GM12878 (cell line): ENCODE results near the gene C9orf153. TPM values are rescaled to one million over a fixed set of nuclear protein-coding genes. Genes with fewer than 3 reads are reported as not detected.
A peak's percentile ranks its signal among the peaks of the same experiment; 100 is the strongest.

Experiments
- ATAC-seq: fragments of 200-7000 bp; cut with Tn5 transposase; 3 replicates; pipeline ENCODE4 v1.9.1; 2020; ENCODE audit warnings: mild to moderate bottlenecking, moderate library complexity
- BruUV-seq: library from RNA; stranded (reverse); fragments of 400-500 nt; replicated peaks from 2 replicates; lab custom pipeline; 2021; lab: Mats Ljungman, UMichigan
- CTCF ChIA-PET: fragments of 300-600 bp; sonication (Branson Sonifier 250); formaldehyde crosslinking; extraction: SDS; loops from one replicate; lab custom pipeline; 2021; ENCODE audit warnings: inconsistent platforms; lab: Yijun Ruan, JAX
- POLR2A ChIA-PET: fragments of 350-600 bp; formaldehyde crosslinking; extraction: SDS; loops from one replicate; lab custom pipeline; 2021; ENCODE audit warnings: inconsistent platforms; lab: Charles Lee
- RAD21 ChIA-PET: fragments of 300-600 bp; sonication (Branson Sonifier 250); formaldehyde crosslinking; loops from one replicate; lab custom pipeline; 2023; ENCODE audit warnings: antibody characterized with exemption; ENCODE audit not compliant: unreplicated experiment; lab: Charles Lee
- SMC1A ChIA-PET: fragments of 300-600 bp; sonication (Branson Sonifier 250); formaldehyde crosslinking; loops from one replicate; lab custom pipeline; 2023; ENCODE audit not compliant: unreplicated experiment, uncharacterized antibody; lab: Charles Lee
- DNase-seq: peaks from one replicate; pipeline ENCODE4 v3.0.0-alpha.2; 2011; ENCODE audit warnings: low read depth, low spot score
- FAIRE-seq: peaks from 3 replicates; lab custom pipeline; 2011; peaks lifted over from hg19 to GRCh38; lab: Jason Lieb, UNC
- H2AFZ ChIP-seq: 2 replicates; pipeline ENCODE4 v1.6.0; 2011; ENCODE audit warnings: low read depth, low read length, control low read depth; ENCODE audit not compliant: control insufficient read depth
- H3K27ac ChIP-seq: 2 replicates; pipeline ENCODE4 v1.5.1; 2011; ENCODE audit warnings: control low read depth; ENCODE audit not compliant: control insufficient read depth, insufficient read depth
- H3K27me3 ChIP-seq, 2 experiments: replicated peaks in 1 of 2; 2 replicates each; pipeline versions ENCODE4 v1.6.0 to v1.6.1; 2011; ENCODE audit warnings: low read length in 1 of 2; ENCODE audit not compliant: control insufficient read depth in 2 of 2, insufficient read depth in 2 of 2
- H3K36me3 ChIP-seq, 2 experiments: 2 replicates each; pipeline ENCODE4 v1.5.1; 2011; ENCODE audit warnings: low read length in 1 of 2; ENCODE audit not compliant: control insufficient read depth in 2 of 2, insufficient read depth in 2 of 2
- H3K4me1 ChIP-seq: 2 replicates; pipeline ENCODE4 v1.6.1; 2011; ENCODE audit warnings: mild to moderate bottlenecking, low read length, moderate library complexity, mixed read lengths; ENCODE audit not compliant: control insufficient read depth, insufficient read depth
- H3K4me2 ChIP-seq: 2 replicates; pipeline ENCODE4 v1.6.0; 2011; ENCODE audit warnings: control low read depth; ENCODE audit not compliant: control insufficient read depth, insufficient read depth
- H3K4me3 ChIP-seq: fragments of 200-600 bp; sonication (generic); 2 replicates; pipeline ENCODE4 v1.5.1; 2016
- H3K79me2 ChIP-seq: 2 replicates; pipeline ENCODE4 v1.6.0; 2011; ENCODE audit warnings: low read length; ENCODE audit not compliant: control insufficient read depth, insufficient read depth
- H3K9ac ChIP-seq: 2 replicates; pipeline ENCODE4 v1.8.0; 2011; ENCODE audit warnings: low read length, control low read depth, mixed read lengths; ENCODE audit not compliant: control insufficient read depth, insufficient read depth
- H3K9me3 ChIP-seq: replicated peaks from 3 replicates; pipeline ENCODE4 v1.5.1; 2011; ENCODE audit warnings: mild to moderate bottlenecking, low read length; ENCODE audit not compliant: control insufficient read depth, insufficient read depth
- H4K20me1 ChIP-seq: 2 replicates; pipeline ENCODE4 v1.6.0; 2011; ENCODE audit not compliant: control insufficient read depth, insufficient read depth
- ATF2 ChIP-seq: IDR thresholded peaks from 2 replicates; pipeline ENCODE4 v1.6.1; 2012; ENCODE audit warnings: low read length, inconsistent platforms
- ATF7 ChIP-seq: fragments of 450-650 bp; IDR thresholded peaks from 2 replicates; pipeline ENCODE4 v1.6.1; 2016; ENCODE audit warnings: low read depth, mild to moderate bottlenecking
- FOXM1 ChIP-seq: IDR thresholded peaks from 2 replicates; pipeline ENCODE4 v1.6.1; 2012; ENCODE audit warnings: low read depth, mild to moderate bottlenecking, inconsistent platforms, low read length, moderate library complexity
- IKZF2 ChIP-seq, 2 experiments: fragments of 450-650 bp; IDR thresholded peaks; 2 replicates each; pipeline ENCODE4 v1.6.1; 2017; ENCODE audit warnings: mild to moderate bottlenecking in 2 of 2, moderate library complexity in 2 of 2
- MTA2 ChIP-seq: fragments of 450-650 bp; IDR thresholded peaks from 2 replicates; pipeline ENCODE4 v1.6.1; 2016; ENCODE audit warnings: low read depth, mild to moderate bottlenecking, moderate library complexity
- MYC ChIP-seq: IDR thresholded peaks from 2 replicates; pipeline ENCODE4 v1.6.1; 2011; ENCODE audit warnings: mild to moderate bottlenecking, low read length, moderate library complexity, inconsistent platforms; ENCODE audit not compliant: insufficient read depth, insufficient replicate concordance, insufficient read length, severe bottlenecking
- NFIC ChIP-seq: IDR thresholded peaks from 2 replicates; pipeline ENCODE4 v1.6.1; 2012; ENCODE audit warnings: low read depth, mild to moderate bottlenecking, inconsistent platforms, low read length, moderate library complexity
- NR2C1 ChIP-seq: fragments of 450-650 bp; IDR thresholded peaks from 2 replicates; pipeline ENCODE4 v1.6.1; 2017; ENCODE audit warnings: antibody characterized with exemption, mild to moderate bottlenecking, moderate library complexity
- NR2F1 ChIP-seq: fragments of 450-650 bp; conservative IDR thresholded peaks from 2 replicates; pipeline ENCODE4 v1.6.1; 2017; ENCODE audit warnings: mild to moderate bottlenecking
- PAX5 ChIP-seq: IDR thresholded peaks from 2 replicates; pipeline ENCODE4 v1.6.1; 2011; ENCODE audit warnings: low read depth, low read length, borderline replicate concordance
- PML ChIP-seq: IDR thresholded peaks from 2 replicates; pipeline ENCODE4 v1.6.1; 2012; ENCODE audit warnings: low read length, inconsistent platforms
- STAT1 ChIP-seq: fragments of 450-650 bp; conservative IDR thresholded peaks from 2 replicates; pipeline ENCODE4 v1.6.1; 2014; ENCODE audit warnings: antibody characterized with exemption, mild to moderate bottlenecking
- TCF7 ChIP-seq: IDR thresholded peaks from 2 replicates; pipeline ENCODE4 v1.6.1; 2014; ENCODE audit warnings: antibody characterized with exemption, borderline replicate concordance
- ZBED1 ChIP-seq: IDR thresholded peaks from 2 replicates; pipeline ENCODE4 v1.6.1; 2016; ENCODE audit warnings: borderline replicate concordance
- ZNF24 ChIP-seq: fragments of 450-650 bp; IDR thresholded peaks from 2 replicates; pipeline ENCODE4 v1.6.1; 2017; ENCODE audit warnings: antibody characterized with exemption, mild to moderate bottlenecking
- WGBS: methylation state at CpG from one replicate; pipeline ENCODE4 v1.1.6; 2016; ENCODE audit warnings: low lambda C conversion rate; ENCODE audit not compliant: insufficient replicate concordance, insufficient coverage; ENCODE audit errors: missing lambda C conversion rate; 5-methylcytosine and 5-hydroxymethylcytosine counted together
- in situ Hi-C: fragments of 300-500 bp; cut with MboI; formaldehyde crosslinking; loops from 9 replicates; pipeline ENCODE4 v1.14.3; 2018; ENCODE audit warnings: mixed read lengths
- intact Hi-C: fragments of 100-400 bp; cut with micrococcal nuclease; formaldehyde crosslinking; loops from one replicate; pipeline ENCODE4 v1.14.2; 2022; ENCODE audit not compliant: unreplicated experiment
- polyA plus RNA-seq, 11 experiments: library from polyadenylated mRNA; depleted of rRNA in 4 of 11; unstranded in 6 of 11; stranded (reverse) in 5 of 11; fragments of >200 nt; fragmentation: Nextera tagmentation in 4 of 11; fragmentation: Illumina TruSeq in 1 of 11; extraction: Ambion mirVana in 4 of 11; extraction: Trizol in 1 of 11; gene quantifications; 1 replicate in 1 of 11; 2 replicates in 10 of 11; pipeline versions ENCODE4 v1.2.1 to v1.2.3, GENCODE V29; 2011 to 2016; ENCODE audit warnings: inconsistent platforms in 2 of 11, missing spikeins in 2 of 11, low read depth in 1 of 11
- total RNA-seq, 4 experiments: library from RNA; depleted of rRNA in 3 of 4; stranded (reverse); fragments of >200 nt in 3 of 4; fragmentation: Illumina TruSeq in 1 of 4; extraction: Trizol in 1 of 4; gene quantifications; 2 replicates each; pipeline versions ENCODE4 v1.2.1 to v1.2.3, GENCODE V29; 2013 to 2021
- TF ChIP-seq, protein P1 (sequence below): fragments of 450-650 bp; IDR thresholded peaks from 2 replicates; pipeline ENCODE4 v1.6.1; 2017; ENCODE audit warnings: antibody characterized with exemption, mild to moderate bottlenecking, moderate library complexity
- TF ChIP-seq, protein P2 (sequence below), 3 experiments: IDR thresholded peaks in 2 of 3; conservative IDR thresholded peaks in 1 of 3; 2 replicates each; pipeline ENCODE4 v1.5.1; 2011; ENCODE audit warnings: low read depth in 3 of 3, low read length in 3 of 3, mild to moderate bottlenecking in 3 of 3, control low read depth in 2 of 3, moderate library complexity in 2 of 3, inconsistent platforms in 1 of 3, mixed read lengths in 1 of 3; ENCODE audit not compliant: control insufficient read depth in 2 of 3, insufficient read depth in 1 of 3; ENCODE audit errors: extremely low read depth in 1 of 3
- TF ChIP-seq, protein P3 (sequence below): IDR thresholded peaks from 2 replicates; pipeline ENCODE4 v1.6.1; 2011; ENCODE audit warnings: low read depth, low read length, improper control_type of control experiment, borderline replicate concordance

The C9orf153 gene
- total and polyA plus RNA-seq, 10 of the 15 experiments (the other 5 are each of a cell fraction or from before 2014, with no cell fraction given): 0.03 to 1.2 (median 0.18) TPM; not detected in 1

DNA sequence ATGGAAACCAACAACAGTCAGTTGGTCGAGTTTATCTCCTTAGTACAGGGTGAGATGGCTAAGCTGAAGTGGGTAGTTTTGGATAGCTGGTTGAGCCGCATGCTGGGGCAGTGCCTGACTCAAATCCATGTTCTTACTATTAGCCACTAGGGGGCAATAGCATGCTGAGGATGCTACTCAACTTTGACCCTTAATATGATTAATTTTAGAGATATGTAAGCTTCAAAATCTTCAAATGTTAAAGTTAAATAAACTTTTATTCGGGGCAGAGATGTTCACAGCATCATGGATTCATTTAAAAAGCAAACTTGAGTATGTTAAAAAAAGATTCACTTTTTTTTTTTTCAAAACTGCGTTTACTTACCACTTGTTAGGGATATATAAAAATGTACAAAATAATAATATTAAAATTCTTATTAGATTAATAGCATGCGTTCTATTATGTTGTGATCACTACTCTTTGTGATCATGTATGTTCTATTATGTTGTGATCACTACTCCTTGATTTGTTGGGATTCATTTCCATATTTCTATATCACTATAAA, 57.0 kb downstream of the C9orf153 start:
- RAD21 ChIA-PET: interaction anchor here (0.6 to 4.7 kb wide), 19 partner anchors 11 to 383 kb away, joined by 3 to 31 read pairs (median 3); no protein-coding TSS in a partner anchor
- ATAC-seq: peak; percentile 94
- TF ChIP-seq ZBED1 (no peak), NFIC (no peak), PAX5 (no peak), IKZF2 (IDR thresholded peaks at IDR 0.05) (no peak), MTA2 (no peak), STAT1 (no peak), ATF2 (no peak), MYC (no peak), ATF7 (no peak), TCF7 (no peak), PML (no peak), FOXM1 (no peak), NR2F1 (peak; percentile 85), ZNF24 (no peak), NR2C1 (peak; percentile 80)
- TF ChIP-seq, protein P1, sequence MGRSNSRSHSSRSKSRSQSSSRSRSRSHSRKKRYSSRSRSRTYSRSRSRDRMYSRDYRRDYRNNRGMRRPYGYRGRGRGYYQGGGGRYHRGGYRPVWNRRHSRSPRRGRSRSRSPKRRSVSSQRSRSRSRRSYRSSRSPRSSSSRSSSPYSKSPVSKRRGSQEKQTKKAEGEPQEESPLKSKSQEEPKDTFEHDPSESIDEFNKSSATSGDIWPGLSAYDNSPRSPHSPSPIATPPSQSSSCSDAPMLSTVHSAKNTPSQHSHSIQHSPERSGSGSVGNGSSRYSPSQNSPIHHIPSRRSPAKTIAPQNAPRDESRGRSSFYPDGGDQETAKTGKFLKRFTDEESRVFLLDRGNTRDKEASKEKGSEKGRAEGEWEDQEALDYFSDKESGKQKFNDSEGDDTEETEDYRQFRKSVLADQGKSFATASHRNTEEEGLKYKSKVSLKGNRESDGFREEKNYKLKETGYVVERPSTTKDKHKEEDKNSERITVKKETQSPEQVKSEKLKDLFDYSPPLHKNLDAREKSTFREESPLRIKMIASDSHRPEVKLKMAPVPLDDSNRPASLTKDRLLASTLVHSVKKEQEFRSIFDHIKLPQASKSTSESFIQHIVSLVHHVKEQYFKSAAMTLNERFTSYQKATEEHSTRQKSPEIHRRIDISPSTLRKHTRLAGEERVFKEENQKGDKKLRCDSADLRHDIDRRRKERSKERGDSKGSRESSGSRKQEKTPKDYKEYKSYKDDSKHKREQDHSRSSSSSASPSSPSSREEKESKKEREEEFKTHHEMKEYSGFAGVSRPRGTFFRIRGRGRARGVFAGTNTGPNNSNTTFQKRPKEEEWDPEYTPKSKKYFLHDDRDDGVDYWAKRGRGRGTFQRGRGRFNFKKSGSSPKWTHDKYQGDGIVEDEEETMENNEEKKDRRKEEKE: no peak
- TF ChIP-seq, protein P2, sequence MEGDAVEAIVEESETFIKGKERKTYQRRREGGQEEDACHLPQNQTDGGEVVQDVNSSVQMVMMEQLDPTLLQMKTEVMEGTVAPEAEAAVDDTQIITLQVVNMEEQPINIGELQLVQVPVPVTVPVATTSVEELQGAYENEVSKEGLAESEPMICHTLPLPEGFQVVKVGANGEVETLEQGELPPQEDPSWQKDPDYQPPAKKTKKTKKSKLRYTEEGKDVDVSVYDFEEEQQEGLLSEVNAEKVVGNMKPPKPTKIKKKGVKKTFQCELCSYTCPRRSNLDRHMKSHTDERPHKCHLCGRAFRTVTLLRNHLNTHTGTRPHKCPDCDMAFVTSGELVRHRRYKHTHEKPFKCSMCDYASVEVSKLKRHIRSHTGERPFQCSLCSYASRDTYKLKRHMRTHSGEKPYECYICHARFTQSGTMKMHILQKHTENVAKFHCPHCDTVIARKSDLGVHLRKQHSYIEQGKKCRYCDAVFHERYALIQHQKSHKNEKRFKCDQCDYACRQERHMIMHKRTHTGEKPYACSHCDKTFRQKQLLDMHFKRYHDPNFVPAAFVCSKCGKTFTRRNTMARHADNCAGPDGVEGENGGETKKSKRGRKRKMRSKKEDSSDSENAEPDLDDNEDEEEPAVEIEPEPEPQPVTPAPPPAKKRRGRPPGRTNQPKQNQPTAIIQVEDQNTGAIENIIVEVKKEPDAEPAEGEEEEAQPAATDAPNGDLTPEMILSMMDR (IDR thresholded peaks at IDR 0.05 in 2 of 3, conservative IDR thresholded peaks at IDR 0.05 in 1 of 3; ENCODE audit: control insufficient read depth in 2 of 3, extremely low read depth in 1 of 3, insufficient read depth in 1 of 3, low read depth in 3 of 3, low read length in 3 of 3): peak; percentile 78 to 84 (median 80)
- TF ChIP-seq, protein P3, sequence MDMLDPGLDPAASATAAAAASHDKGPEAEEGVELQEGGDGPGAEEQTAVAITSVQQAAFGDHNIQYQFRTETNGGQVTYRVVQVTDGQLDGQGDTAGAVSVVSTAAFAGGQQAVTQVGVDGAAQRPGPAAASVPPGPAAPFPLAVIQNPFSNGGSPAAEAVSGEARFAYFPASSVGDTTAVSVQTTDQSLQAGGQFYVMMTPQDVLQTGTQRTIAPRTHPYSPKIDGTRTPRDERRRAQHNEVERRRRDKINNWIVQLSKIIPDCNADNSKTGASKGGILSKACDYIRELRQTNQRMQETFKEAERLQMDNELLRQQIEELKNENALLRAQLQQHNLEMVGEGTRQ: no peak

More for the DNA sequence above, 57.0 kb downstream of the C9orf153 start:
- BruUV-seq: no TSS peak
- Histone ChIP-seq H3K4me1 (no peaks in the 10 kb centered on the region; the same call in 1 of the 2 replicates), H2AFZ (no peak overlapping the region), H3K9ac (no peak overlapping the region), H4K20me1 (no peaks in the 10 kb centered on the region), H3K4me3 (no peak overlapping the region), H3K4me2 (no peak overlapping the region), H3K27me3 (no peaks in the 10 kb centered on the region), H3K36me3 (no peaks in the 10 kb centered on the region), H3K27ac (no peak overlapping the region), H3K9me3 (no peaks in the 10 kb centered on the region), H3K79me2 (no peaks in the 10 kb centered on the region)
- ChIA-PET POLR2A (interaction anchor here (0.5 kb wide), 1 partner anchor 149 kb away, joined by 4 read pairs; no protein-coding TSS in a partner anchor), SMC1A (interaction anchor here (0.6 to 3.9 kb wide), 22 partner anchors 15 to 389 kb away, joined by 3 to 35 read pairs (median 4); partner anchors contain the start of gene ISCA1), CTCF (interaction anchor here (0.5 to 4.8 kb wide), 44 partner anchors 9 to 1324 kb away, joined by 3 to 49 read pairs (median 4); partner anchors contain the start of gene ISCA1)
- FAIRE-seq: peak; percentile 52
- 18% methylated on average over 5 of the region's 5 CpGs for WGBS
- in situ Hi-C loops: no loop called here
- intact Hi-C loops: loop anchor here (2.0 to 5.0 kb wide), 4 partner anchors 44 to 385 kb away; partner anchors contain the start of gene TUT7
- peak; percentile 20 for DNase-seq
